Neural cell (in vitro differentiated cells): Measurements from ENCODE around the gene PLEKHM1. TPM values are rescaled to one million over a fixed set of nuclear protein-coding genes. Genes with fewer than 3 reads are reported as not detected.

Experiments
- H2AFZ ChIP-seq: fragments of 200-600, 300-800 bp; sonication (generic), shearing (Covaris generic); 2 replicates; pipeline ENCODE4 v1.6.0; 2014; ENCODE audit warnings: low read depth, mild to moderate bottlenecking, antibody characterized with exemption, low read length, moderate library complexity
- H3F3A ChIP-seq: fragments of 200-600 bp; shearing (Covaris generic); 2 replicates; pipeline ENCODE4 v1.6.1; 2016; ENCODE audit warnings: mild to moderate bottlenecking, moderate library complexity, mixed read lengths, antibody characterized with exemption, low read length; ENCODE audit not compliant: insufficient read depth, poor library complexity, severe bottlenecking
- H3K27ac ChIP-seq: fragments of 200-600, 300-800 bp; sonication (generic), shearing (Covaris generic); 2 replicates; pipeline ENCODE4 v1.5.1; 2014; ENCODE audit warnings: mild to moderate bottlenecking, low read length, moderate library complexity
- H3K27me3 ChIP-seq: fragments of 300-800, 200-600 bp; sonication (generic), shearing (Covaris generic); 2 replicates; pipeline ENCODE4 v1.6.0; 2014; ENCODE audit warnings: mild to moderate bottlenecking, low read depth, low read length, moderate library complexity; ENCODE audit not compliant: insufficient read depth
- H3K36me3 ChIP-seq: fragments of 300-800, 200-600 bp; sonication (generic), shearing (Covaris generic); 2 replicates; pipeline ENCODE4 v1.5.1; 2014; ENCODE audit warnings: mild to moderate bottlenecking, antibody characterized with exemption, low read length, moderate library complexity; ENCODE audit not compliant: insufficient read depth
- H3K4me2 ChIP-seq: fragments of 300-800, 200-600 bp; sonication (generic), shearing (Covaris generic); 2 replicates; pipeline ENCODE4 v1.6.0; 2014; ENCODE audit warnings: mild to moderate bottlenecking, low read length
- H3K4me3 ChIP-seq: fragments of 300-800, 200-600 bp; sonication (generic), shearing (Covaris generic); 2 replicates; pipeline ENCODE4 v1.5.1; 2014; ENCODE audit warnings: mild to moderate bottlenecking, low read length, moderate library complexity
- H3K79me2 ChIP-seq: fragments of 200-600 bp; shearing (Covaris generic); replicated peaks from 2 replicates; pipeline ENCODE4 v1.6.0; 2014; ENCODE audit warnings: mild to moderate bottlenecking, low read length, moderate library complexity; ENCODE audit not compliant: insufficient read depth
- H3K9ac ChIP-seq: fragments of 300-800, 200-600 bp; sonication (generic), shearing (Covaris generic); 2 replicates; pipeline ENCODE4 v1.6.1; 2016; ENCODE audit warnings: mild to moderate bottlenecking, low read length, mixed read lengths
- H3K9me2 ChIP-seq: fragments of 200-600 bp; shearing (Covaris generic); 2 replicates; pipeline ENCODE4 v1.6.1; 2016; ENCODE audit warnings: mild to moderate bottlenecking, low read length, mixed read lengths; ENCODE audit not compliant: insufficient read depth
- H3K9me3 ChIP-seq: fragments of 200-600, 300-800 bp; sonication (generic), shearing (Covaris generic); 2 replicates; pipeline ENCODE4 v1.6.1; 2016; ENCODE audit warnings: mild to moderate bottlenecking, mixed run types, low read length, moderate library complexity, mixed read lengths
- H4K20me1 ChIP-seq: fragments of 200-600 bp; shearing (Covaris generic); 2 replicates; pipeline ENCODE4 v1.6.1; 2016; ENCODE audit warnings: mild to moderate bottlenecking, mixed run types; ENCODE audit not compliant: insufficient read depth
- EP300 ChIP-seq: fragments of 450-650 bp; conservative IDR thresholded peaks from 2 replicates; pipeline ENCODE4 v1.6.1; 2014; ENCODE audit warnings: antibody characterized with exemption, mild to moderate bottlenecking, moderate library complexity; ENCODE audit not compliant: poor library complexity, severe bottlenecking
- EZH2 ChIP-seq: fragments of 200-600, 300-800 bp; shearing (Covaris generic), sonication (generic); IDR thresholded peaks from 2 replicates; pipeline ENCODE4 v1.6.1; 2014; ENCODE audit warnings: antibody characterized with exemption, low read length, borderline replicate concordance, mild to moderate bottlenecking; ENCODE audit not compliant: insufficient read depth, poor library complexity, severe bottlenecking
- MXI1 ChIP-seq: fragments of 450-650 bp; conservative IDR thresholded peaks from 2 replicates; pipeline ENCODE4 v1.6.1; 2014; ENCODE audit warnings: antibody characterized with exemption, mild to moderate bottlenecking; ENCODE audit not compliant: poor library complexity, severe bottlenecking
- POLR2AphosphoS5 ChIP-seq: IDR thresholded peaks from 2 replicates; pipeline ENCODE4 v1.6.1; 2012
- RAD21 ChIP-seq: fragments of 450-650 bp; conservative IDR thresholded peaks from 2 replicates; pipeline ENCODE4 v1.6.1; 2014; ENCODE audit warnings: antibody characterized with exemption, mild to moderate bottlenecking, moderate library complexity
- SMC3 ChIP-seq: fragments of 450-650 bp; conservative IDR thresholded peaks from 2 replicates; pipeline ENCODE4 v1.6.1; 2014; ENCODE audit warnings: antibody characterized with exemption, mild to moderate bottlenecking, moderate library complexity; ENCODE audit not compliant: poor library complexity
- TAF1 ChIP-seq: IDR thresholded peaks from 2 replicates; pipeline ENCODE4 v1.6.1; 2012; ENCODE audit warnings: low read depth
- polyA plus RNA-seq: library from polyadenylated mRNA; depleted of rRNA; stranded (reverse); fragments of >200 nt; gene quantifications from 2 replicates; pipeline ENCODE4 v1.2.3, GENCODE V29; 2014
- TF ChIP-seq, protein P1 (sequence below): IDR thresholded peaks from 2 replicates; pipeline ENCODE4 v1.6.1; 2012; ENCODE audit warnings: borderline replicate concordance
- TF ChIP-seq, protein P2 (sequence below): fragments of 450-650 bp; IDR thresholded peaks from 2 replicates; pipeline ENCODE4 v1.5.1; 2014; ENCODE audit warnings: antibody characterized with exemption, mild to moderate bottlenecking, moderate library complexity; ENCODE audit not compliant: poor library complexity, severe bottlenecking

PLEKHM1 gene
- polyA plus RNA-seq, 1 donor from 2014 or later = 3.1 TPM

DNA sequence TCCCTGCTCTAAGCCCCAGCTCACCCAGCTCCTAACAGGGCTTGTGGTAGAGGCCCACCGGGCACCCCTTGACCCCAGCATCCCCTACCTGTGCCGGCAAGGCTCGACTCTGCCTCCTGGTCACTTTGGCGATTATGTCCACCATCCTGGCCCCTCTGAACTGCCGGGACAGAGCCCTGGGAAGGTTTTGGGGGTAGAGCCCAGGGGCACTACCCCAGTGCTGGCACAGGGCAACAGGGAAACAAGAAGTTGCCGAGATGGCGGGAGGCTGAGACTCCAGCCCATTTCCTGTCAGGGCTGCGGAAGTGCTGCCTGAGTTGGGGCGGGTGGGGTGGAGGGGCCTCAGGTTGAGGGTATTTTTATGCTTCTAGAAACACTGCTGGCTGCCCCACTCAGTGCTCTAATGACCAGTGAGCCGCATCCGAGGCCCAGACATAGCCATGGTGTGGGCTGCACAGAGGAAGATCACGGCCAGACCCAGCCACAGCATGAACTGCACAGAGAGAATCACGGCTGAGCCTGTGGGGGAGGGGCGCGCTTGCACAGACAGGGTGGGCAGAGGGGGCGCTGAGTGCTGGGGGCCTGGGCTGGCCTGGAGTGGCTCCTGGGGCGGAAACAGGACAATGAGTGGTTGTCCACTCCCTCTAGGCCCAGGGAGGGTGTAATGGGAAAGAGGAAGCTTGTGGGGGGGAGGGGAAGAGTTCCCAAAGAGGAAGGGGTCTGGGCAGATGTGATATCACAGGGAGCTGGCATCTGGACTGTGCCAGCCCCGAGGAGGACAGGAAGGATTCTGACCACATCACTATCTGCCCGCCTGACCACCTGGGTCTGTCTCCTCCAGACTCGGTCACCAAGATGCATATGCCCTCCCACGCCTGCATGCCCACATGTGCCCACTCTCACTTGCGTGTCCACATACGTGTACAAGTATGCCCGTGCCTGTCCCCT is 80.1 kb downstream of the PLEKHM1 start:
- no peaks in the 10 kb centered on the region for H3K27me3 ChIP-seq
- no peak overlapping the region for H3K4me3 ChIP-seq

DNA sequence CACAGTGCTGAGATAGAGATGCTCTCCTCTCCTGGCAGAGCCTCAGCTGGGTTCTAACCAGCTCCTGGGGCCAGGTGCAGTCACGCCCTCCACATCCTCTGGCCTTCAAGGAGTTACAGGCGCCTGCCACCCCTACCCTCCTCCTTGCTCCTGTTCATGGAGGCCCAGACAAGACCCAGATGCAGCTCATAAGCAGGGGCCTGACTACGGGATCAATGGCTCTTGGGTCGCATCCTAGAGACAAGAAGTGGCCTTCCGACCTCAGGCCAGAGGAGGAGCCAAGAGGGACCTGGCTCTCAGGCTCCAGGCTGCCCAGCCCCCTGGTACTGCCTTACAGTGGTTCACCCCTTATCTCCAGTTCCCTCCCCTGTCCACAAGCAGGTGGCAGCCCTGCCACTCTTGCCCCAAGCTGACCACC is 80.9 kb downstream of the PLEKHM1 start:
- Histone ChIP-seq H3K79me2 (no peaks in the 10 kb centered on the region), H3F3A (no peaks in the 10 kb centered on the region), H2AFZ (no peak overlapping the region), H3K4me2 (no peak overlapping the region), H3K9ac (no peak overlapping the region), H4K20me1 (no peaks in the 10 kb centered on the region), H3K27ac (no peak overlapping the region), H3K9me2 (no peaks in the 10 kb centered on the region), H3K4me3 (no peak overlapping the region), H3K9me3 (no peaks in the 10 kb centered on the region), H3K36me3 (no peaks in the 10 kb centered on the region), H3K27me3 (no peaks in the 10 kb centered on the region)
- TF ChIP-seq EZH2 (no peak), SMC3 (no peak), RAD21 (no peak), POLR2AphosphoS5 (no peak), EP300 (no peak)
- TF ChIP-seq, protein P1, sequence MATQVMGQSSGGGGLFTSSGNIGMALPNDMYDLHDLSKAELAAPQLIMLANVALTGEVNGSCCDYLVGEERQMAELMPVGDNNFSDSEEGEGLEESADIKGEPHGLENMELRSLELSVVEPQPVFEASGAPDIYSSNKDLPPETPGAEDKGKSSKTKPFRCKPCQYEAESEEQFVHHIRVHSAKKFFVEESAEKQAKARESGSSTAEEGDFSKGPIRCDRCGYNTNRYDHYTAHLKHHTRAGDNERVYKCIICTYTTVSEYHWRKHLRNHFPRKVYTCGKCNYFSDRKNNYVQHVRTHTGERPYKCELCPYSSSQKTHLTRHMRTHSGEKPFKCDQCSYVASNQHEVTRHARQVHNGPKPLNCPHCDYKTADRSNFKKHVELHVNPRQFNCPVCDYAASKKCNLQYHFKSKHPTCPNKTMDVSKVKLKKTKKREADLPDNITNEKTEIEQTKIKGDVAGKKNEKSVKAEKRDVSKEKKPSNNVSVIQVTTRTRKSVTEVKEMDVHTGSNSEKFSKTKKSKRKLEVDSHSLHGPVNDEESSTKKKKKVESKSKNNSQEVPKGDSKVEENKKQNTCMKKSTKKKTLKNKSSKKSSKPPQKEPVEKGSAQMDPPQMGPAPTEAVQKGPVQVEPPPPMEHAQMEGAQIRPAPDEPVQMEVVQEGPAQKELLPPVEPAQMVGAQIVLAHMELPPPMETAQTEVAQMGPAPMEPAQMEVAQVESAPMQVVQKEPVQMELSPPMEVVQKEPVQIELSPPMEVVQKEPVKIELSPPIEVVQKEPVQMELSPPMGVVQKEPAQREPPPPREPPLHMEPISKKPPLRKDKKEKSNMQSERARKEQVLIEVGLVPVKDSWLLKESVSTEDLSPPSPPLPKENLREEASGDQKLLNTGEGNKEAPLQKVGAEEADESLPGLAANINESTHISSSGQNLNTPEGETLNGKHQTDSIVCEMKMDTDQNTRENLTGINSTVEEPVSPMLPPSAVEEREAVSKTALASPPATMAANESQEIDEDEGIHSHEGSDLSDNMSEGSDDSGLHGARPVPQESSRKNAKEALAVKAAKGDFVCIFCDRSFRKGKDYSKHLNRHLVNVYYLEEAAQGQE = no peak
- TF ChIP-seq, protein P2, sequence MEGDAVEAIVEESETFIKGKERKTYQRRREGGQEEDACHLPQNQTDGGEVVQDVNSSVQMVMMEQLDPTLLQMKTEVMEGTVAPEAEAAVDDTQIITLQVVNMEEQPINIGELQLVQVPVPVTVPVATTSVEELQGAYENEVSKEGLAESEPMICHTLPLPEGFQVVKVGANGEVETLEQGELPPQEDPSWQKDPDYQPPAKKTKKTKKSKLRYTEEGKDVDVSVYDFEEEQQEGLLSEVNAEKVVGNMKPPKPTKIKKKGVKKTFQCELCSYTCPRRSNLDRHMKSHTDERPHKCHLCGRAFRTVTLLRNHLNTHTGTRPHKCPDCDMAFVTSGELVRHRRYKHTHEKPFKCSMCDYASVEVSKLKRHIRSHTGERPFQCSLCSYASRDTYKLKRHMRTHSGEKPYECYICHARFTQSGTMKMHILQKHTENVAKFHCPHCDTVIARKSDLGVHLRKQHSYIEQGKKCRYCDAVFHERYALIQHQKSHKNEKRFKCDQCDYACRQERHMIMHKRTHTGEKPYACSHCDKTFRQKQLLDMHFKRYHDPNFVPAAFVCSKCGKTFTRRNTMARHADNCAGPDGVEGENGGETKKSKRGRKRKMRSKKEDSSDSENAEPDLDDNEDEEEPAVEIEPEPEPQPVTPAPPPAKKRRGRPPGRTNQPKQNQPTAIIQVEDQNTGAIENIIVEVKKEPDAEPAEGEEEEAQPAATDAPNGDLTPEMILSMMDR = no peak

More for the DNA sequence above, 80.1 kb downstream of the PLEKHM1 start:
- TF ChIP-seq MXI1 = no peak
- TF ChIP-seq EZH2 = no peak
- no peak for TF ChIP-seq TAF1
- TF ChIP-seq, protein P2 = no peak
- TF ChIP-seq EP300 = no peak
- no peak for TF ChIP-seq RAD21
- TF ChIP-seq, protein P1 = no peak
- TF ChIP-seq POLR2AphosphoS5 = no peak
- TF ChIP-seq SMC3 = no peak
- H3K9me2 ChIP-seq = no peaks in the 10 kb centered on the region
- H4K20me1 ChIP-seq = no peaks in the 10 kb centered on the region
- H2AFZ ChIP-seq = no peak overlapping the region
- H3K4me2 ChIP-seq = no peak overlapping the region
- no peaks in the 10 kb centered on the region for H3K36me3 ChIP-seq
- no peaks in the 10 kb centered on the region for H3K79me2 ChIP-seq
- H3K9me3 ChIP-seq = no peaks in the 10 kb centered on the region
- H3K9ac ChIP-seq = no peak overlapping the region
- no peak overlapping the region for H3K27ac ChIP-seq
- H3F3A ChIP-seq = no peaks in the 10 kb centered on the region
